H1 (cell line): ENCODE results near the gene LGALSL. TPM values are rescaled to one million over a fixed set of nuclear protein-coding genes. Genes with fewer than 3 reads are reported as not detected.

Experiments used
- ATF2 ChIP-seq: IDR thresholded peaks from 2 replicates; pipeline ENCODE4 v1.6.1; 2012; ENCODE audit warnings: low read length, inconsistent platforms
- BRCA1 ChIP-seq: IDR thresholded peaks from 2 replicates; pipeline ENCODE4 v1.6.1; 2012; ENCODE audit warnings: low read depth, low read length, improper control_type of control experiment
- CHD2 ChIP-seq: IDR thresholded peaks from 2 replicates; pipeline ENCODE4 v1.6.1; 2012; ENCODE audit warnings: low read length, improper control_type of control experiment
- CREB1 ChIP-seq: IDR thresholded peaks from 2 replicates; pipeline ENCODE4 v1.6.1; 2012; ENCODE audit warnings: inconsistent platforms
- SAP30 ChIP-seq: fragments of 300-600 bp; sonication (generic); IDR thresholded peaks from 2 replicates; pipeline ENCODE4 v1.7.1; 2012; ENCODE audit warnings: low read length, moderate library complexity, mild to moderate bottlenecking, inconsistent platforms; ENCODE audit not compliant: insufficient read depth, insufficient replicate concordance
- SIRT6 ChIP-seq: IDR thresholded peaks from one replicate; pipeline ENCODE4 v1.7.1; 2012; ENCODE audit warnings: low read length, inconsistent platforms
- YY1 ChIP-seq: IDR thresholded peaks from 2 replicates; pipeline ENCODE4 v1.6.1; 2011; ENCODE audit warnings: low read depth, mild to moderate bottlenecking, low read length
- ZNF274 ChIP-seq: IDR thresholded peaks from 2 replicates; pipeline ENCODE4 v1.7.0; 2012; ENCODE audit warnings: low read length, borderline replicate concordance; ENCODE audit errors: extremely low read depth
- polyA plus RNA-seq, 7 experiments: library from polyadenylated mRNA; depleted of rRNA in 3 of 7; stranded (reverse) in 5 of 7; unstranded in 2 of 7; fragments of >200 nt in 5 of 7; fragments of 200-250 nt in 2 of 7; gene quantifications; 1 replicate in 5 of 7; 2 replicates in 1 of 7; 4 replicates in 1 of 7; pipeline versions ENCODE4 v1.2.1 to v1.2.3, GENCODE V29; 2011 to 2013; ENCODE audit warnings: missing spikeins in 2 of 7, mixed read lengths in 2 of 7
- total RNA-seq: library from RNA; stranded (reverse); fragmentation: NEBNext Ultra II Directional; extraction: Animal tissue kit (Norgen Biotek cat#: 25700); gene quantifications from 2 replicates; pipeline ENCODE4 v1.2.1, GENCODE V29; 2021
- TF ChIP-seq, protein P1 (sequence below), 3 experiments: IDR thresholded peaks; 1 replicate in 2 of 3; 2 replicates in 1 of 3; pipeline versions ENCODE4 v1.5.1 to v1.6.1; 2011; ENCODE audit warnings: low read length in 3 of 3, mild to moderate bottlenecking in 3 of 3, inconsistent platforms in 2 of 3, low read depth in 1 of 3, moderate library complexity in 1 of 3; ENCODE audit not compliant: insufficient read depth in 1 of 3; ENCODE audit errors: control extremely low read depth in 1 of 3

The LGALSL gene
- total and polyA plus RNA-seq, 2 of the 8 experiments (the other 6 are each of a cell fraction or from before 2014, with no cell fraction given), result 13.6 to 32.3 TPM

- no peak for TF ChIP-seq SAP30
- no peak for TF ChIP-seq SIRT6
- TF ChIP-seq, protein P1, sequence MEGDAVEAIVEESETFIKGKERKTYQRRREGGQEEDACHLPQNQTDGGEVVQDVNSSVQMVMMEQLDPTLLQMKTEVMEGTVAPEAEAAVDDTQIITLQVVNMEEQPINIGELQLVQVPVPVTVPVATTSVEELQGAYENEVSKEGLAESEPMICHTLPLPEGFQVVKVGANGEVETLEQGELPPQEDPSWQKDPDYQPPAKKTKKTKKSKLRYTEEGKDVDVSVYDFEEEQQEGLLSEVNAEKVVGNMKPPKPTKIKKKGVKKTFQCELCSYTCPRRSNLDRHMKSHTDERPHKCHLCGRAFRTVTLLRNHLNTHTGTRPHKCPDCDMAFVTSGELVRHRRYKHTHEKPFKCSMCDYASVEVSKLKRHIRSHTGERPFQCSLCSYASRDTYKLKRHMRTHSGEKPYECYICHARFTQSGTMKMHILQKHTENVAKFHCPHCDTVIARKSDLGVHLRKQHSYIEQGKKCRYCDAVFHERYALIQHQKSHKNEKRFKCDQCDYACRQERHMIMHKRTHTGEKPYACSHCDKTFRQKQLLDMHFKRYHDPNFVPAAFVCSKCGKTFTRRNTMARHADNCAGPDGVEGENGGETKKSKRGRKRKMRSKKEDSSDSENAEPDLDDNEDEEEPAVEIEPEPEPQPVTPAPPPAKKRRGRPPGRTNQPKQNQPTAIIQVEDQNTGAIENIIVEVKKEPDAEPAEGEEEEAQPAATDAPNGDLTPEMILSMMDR (IDR thresholded peaks at IDR 0.05; ENCODE audit: control extremely low read depth in 1 of 3, insufficient read depth in 1 of 3, low read depth in 1 of 3, low read length in 3 of 3), result no peak
- TF ChIP-seq CREB1, result no peak
- TF ChIP-seq YY1, result no peak
- TF ChIP-seq ATF2, result no peak
- TF ChIP-seq CHD2, result no peak
- no peak for TF ChIP-seq ZNF274
- no peak for TF ChIP-seq BRCA1
Observed at GRCh38 chr2:64504774-64505720, 51.1 kb downstream of the LGALSL start (continued).
